DND-41 (cell line): ENCODE data around the gene CDT1.

Source experiments
- EZH2 ChIP-seq: IDR thresholded peaks from 3 replicates; pipeline ENCODE4 v1.6.1; 2012; ENCODE audit warnings: borderline replicate concordance, low read depth, mild to moderate bottlenecking, moderate library complexity, low read length, inconsistent platforms; ENCODE audit not compliant: severe bottlenecking
- TF ChIP-seq, protein P1 (sequence below): IDR thresholded peaks from 2 replicates; pipeline ENCODE4 v1.5.1; 2012; ENCODE audit warnings: borderline replicate concordance, low read length, moderate library complexity, mild to moderate bottlenecking; ENCODE audit not compliant: poor library complexity, severe bottlenecking; ENCODE audit errors: extremely low read depth

DNA sequence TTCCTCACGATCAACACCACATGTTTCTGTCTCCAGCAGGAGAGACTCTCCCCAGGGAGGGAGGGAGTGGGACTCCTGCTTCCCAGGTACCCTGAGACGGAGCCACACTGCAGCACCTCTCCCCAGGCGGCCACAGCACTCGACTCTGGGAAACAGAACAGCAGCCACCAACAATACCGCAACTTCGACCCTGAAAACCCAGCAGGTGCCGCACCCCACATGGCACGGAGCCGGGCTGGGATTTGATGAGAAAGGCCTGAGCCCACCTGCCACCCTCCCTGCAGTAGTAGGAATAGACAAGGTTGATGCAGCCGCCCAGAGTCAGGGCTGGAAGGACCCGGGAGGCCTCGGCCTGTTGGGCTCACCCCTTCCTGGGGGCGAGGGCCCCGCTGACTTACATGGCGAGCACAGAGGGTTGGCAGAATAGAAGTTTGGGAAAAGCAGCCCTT is 38.7 kb downstream of the CDT1 start:
- TF ChIP-seq, protein P1, sequence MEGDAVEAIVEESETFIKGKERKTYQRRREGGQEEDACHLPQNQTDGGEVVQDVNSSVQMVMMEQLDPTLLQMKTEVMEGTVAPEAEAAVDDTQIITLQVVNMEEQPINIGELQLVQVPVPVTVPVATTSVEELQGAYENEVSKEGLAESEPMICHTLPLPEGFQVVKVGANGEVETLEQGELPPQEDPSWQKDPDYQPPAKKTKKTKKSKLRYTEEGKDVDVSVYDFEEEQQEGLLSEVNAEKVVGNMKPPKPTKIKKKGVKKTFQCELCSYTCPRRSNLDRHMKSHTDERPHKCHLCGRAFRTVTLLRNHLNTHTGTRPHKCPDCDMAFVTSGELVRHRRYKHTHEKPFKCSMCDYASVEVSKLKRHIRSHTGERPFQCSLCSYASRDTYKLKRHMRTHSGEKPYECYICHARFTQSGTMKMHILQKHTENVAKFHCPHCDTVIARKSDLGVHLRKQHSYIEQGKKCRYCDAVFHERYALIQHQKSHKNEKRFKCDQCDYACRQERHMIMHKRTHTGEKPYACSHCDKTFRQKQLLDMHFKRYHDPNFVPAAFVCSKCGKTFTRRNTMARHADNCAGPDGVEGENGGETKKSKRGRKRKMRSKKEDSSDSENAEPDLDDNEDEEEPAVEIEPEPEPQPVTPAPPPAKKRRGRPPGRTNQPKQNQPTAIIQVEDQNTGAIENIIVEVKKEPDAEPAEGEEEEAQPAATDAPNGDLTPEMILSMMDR, result no peak
- no peak for TF ChIP-seq EZH2
